Fibroblast of skin of left quadriceps (primary cell): ENCODE measurements around the gene PLPP1.

ENCODE experiments used
- DNase-seq, 2 experiments: peaks; one replicate each; pipeline ENCODE4 v3.0.0-alpha.2; 2013; ENCODE audit warnings: low read depth in 2 of 2

The PLPP1 gene

GRCh38 chr5:55534436-55535198 is at the start of gene PLPP1:
Gene PLPP1 (minus strand): TSS chr5:55534964. CDS start chr5:55534629, 335 bp downstream.
- peak; percentile 73 to 74 for DNase-seq

DNA sequence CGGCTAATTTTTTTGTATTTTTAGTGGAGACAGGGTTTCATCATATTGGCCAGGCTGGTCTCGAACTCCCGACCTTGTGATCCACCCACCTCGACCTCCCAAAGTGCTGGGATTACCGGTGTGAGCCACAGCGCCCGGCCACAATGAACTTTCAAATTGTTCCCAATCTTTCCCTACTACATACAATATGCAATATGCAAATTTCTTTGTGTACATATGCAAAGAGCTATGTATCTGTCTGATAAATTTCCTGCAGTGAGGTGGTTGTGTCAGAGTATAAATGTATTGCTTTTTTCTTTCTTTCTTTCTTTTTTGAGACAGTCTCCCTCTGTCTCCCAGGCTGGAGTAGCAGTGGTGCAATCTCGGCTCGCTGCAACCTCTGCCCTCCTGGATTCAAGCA is 48.8 kb upstream of the PLPP1 start:
- no peak for DNase-seq

- DNase-seq, result no peak
Measured at GRCh38 chr5:55582256-55582655, 47.5 kb upstream of the PLPP1 start.

- DNase-seq, result no peak
Measured at GRCh38 chr5:55580042-55580441, 45.3 kb upstream of the PLPP1 start.

- no peak for DNase-seq
Measured at GRCh38 chr5:55578771-55579170, 44.0 kb upstream of the PLPP1 start.

GRCh38 chr5:55577353-55578060 is 42.7 kb upstream of the PLPP1 start:
- DNase-seq, result no peak

DNA sequence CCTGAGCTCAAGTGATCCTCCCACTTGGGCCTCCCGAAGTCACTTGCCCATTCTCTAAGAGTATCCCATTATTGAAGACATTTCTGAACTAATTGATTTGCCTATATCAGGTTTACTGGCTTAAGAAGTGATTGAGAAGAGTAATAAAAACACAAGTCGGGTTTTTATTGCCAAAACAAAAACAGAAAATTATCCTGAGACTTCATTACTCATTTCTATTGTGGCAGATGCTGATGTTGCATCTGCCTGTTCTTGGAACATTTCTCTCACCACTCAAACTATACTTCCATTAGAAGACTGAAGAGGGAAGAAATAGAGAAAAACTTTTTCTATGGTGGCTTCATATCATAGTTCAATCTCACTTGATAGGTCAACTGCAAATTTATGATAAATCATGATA is 41.9 kb upstream of the PLPP1 start:
- DNase-seq, result no peak

DNA sequence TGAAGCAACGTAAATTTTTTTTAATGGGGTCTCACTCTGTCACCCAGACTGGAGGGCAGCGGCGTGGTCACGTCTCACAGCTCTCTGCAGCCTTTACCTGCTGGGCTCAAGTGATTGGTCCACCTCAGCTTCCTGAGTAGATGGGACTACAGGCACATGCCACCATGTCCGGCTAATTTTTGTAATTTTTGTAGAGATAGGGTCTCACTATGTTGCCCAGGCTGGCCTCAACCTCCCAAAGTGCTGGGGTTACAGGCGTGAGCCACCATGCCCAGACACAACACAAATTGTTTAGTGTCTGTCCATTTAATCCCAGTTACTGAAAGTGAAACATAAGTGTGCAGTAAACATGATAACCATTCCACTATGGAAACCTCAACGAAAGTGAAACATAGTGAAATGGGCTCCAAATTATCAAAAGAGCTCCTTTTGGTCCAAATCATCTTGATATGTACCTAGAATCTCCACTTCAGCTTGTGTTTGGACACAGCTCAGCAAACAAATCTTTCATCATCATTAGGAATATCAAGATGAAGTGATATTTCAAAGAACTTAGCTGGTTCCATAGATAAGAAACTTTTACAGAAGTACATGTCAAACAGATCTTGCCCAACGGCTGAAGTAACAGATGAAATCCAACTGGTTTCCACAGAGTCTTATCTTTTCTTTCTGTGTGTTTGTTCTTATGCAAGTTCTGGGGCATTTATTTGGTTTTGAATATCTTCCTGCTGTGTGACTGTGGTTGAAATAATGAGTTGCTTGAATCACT is 41.2 kb upstream of the PLPP1 start:
- no peak for DNase-seq

DNA sequence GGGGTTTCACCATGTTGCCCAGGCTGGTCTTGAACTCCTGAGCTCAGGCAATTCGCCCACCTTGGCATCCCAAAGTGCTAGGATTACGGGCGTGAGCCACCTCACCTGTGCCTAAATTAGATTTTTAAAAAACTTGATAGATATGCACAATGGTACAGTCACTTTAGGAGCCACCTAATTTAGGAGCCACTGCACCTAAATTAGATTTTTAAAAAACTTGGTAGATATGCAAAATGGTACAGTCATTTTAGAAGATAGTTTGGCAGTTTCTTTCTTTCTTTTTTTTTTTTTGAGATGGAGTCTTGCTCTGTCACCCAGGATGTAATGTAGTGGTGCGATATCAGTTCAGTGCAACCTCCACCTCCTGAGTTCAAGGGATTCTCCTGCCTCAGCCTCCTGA is 37.8 kb upstream of the PLPP1 start:
- no peak for DNase-seq

GRCh38 chr5:55572020-55572419 is 37.3 kb upstream of the PLPP1 start:
- no peak for DNase-seq

GRCh38 chr5:55570570-55570969 is 35.8 kb upstream of the PLPP1 start:
- no peak for DNase-seq

- peak; percentile 44 to 58 for DNase-seq
Measured at GRCh38 chr5:55570026-55570425, 35.3 kb upstream of the PLPP1 start.

DNA sequence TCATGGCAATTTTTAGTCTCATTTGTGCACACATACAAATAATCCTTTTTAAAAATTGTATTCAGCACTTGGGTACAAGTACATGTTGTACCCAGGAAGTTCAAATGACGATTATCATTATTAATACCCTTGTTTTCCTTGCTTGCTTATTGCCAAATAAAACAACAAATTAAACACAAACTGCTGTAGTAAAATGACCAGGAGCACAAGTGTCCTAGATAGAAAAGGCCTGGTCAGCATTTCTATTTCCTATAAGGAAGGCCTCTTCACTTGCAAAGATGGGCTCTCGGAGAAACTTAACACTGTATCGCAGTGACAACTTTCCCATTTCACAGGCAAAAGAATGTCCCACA is 34.7 kb upstream of the PLPP1 start:
- no peak for DNase-seq

GRCh38 chr5:55568654-55569512 is 34.1 kb upstream of the PLPP1 start:
- peak; percentile 24 to 25 for DNase-seq

- DNase-seq, result no peak
Measured at GRCh38 chr5:55564721-55565120, 30.0 kb upstream of the PLPP1 start.

DNA sequence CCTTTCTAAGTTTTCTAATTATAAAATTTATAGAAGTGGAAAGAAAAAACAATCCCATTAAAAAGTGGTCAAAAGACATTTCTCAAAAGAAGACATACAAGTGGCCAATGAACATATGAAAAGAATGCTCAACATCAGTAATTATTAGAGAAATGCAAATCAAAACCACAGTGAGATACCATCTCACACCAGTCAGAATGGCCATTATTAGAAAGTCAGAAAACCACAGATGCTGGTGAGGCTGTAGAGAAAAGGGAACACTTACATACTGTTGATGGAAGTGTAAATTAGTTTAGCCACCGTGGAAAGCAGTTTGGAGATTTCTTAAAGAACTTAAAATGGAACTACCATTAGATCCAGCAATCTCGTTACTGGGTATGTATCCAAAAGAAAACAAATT is 23.7 kb upstream of the PLPP1 start:
- no peak for DNase-seq

DNA sequence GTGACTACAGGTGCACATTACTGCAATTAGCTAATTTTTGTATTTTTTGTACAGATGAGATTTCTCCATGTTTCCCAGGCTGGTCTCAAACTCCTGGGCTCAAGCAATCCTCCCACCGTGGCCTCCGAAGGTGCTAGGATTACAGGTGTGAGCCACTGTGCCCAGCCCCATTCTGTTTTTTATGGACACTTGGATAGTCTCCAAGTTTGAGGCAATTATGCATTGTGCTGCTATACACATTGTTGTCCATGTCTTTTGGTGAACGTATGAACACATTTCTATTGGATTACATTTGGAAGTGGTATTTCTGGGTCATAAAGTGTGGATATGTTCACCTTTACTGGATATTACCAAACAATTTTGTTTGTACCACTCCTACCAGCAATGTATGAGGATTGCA is 22.4 kb upstream of the PLPP1 start:
- no peak for DNase-seq

DNA sequence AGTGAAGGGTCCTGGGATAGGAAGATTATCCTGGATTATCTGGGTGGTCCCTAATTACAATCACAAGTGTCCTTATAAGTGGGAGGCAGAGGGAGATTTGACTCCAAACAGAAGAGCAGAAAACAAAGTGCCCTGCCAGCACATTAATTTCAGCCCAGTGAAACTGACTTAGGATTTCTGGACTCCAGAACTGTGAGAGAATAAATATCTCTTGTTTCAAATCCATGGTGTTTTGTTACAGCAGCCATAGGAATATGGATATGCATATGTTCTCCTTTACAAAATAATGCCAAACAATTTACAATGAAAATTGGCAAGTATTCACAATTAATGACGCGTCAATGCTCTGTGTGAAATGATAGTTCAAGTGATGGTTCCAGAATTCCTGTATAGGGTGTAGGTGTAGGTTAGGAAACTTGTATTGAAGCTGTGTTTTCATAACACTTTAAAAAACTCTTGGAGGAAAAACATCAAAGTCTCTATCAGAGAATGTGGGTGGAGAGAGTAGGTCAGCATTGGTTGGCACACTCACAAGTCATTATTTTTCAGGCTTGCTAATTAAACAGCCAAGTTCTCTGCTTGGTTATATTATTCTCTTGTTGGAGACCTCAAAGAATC is 19.9 kb upstream of the PLPP1 start:
- no peak for DNase-seq

- no peak for DNase-seq
Measured at GRCh38 chr5:55551904-55552303, 17.1 kb upstream of the PLPP1 start.

- no peak for DNase-seq
Measured at GRCh38 chr5:55551358-55551757, 16.6 kb upstream of the PLPP1 start.

DNA sequence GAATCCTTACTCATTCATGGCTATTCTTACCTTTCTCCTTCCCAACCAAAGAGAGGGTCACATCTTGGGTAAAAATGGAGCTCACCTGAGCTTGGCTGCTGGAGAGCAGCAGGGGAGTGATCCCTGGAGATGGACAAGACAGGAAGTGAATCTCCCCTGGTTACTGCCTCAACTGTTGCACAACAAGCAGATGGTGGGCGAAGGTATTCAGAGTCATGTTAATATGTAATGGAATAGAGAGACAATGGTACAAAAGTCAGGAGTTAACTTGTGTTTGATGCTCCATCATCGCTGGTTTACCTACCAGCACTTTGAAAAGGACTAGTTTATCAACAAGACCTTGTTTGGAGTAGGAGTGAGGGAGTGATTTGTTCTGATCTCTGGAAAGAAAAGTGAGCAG is 13.0 kb upstream of the PLPP1 start:
- DNase-seq, result no peak
